HEK293T (cell line): ENCODE data around the gene RFC2.

ENCODE experiments used
- FOXM1 ChIP-seq: fragments of 450-650 bp; IDR thresholded peaks from 2 replicates; pipeline ENCODE4 v1.6.1; 2017; ENCODE audit warnings: mild to moderate bottlenecking, borderline replicate concordance
- LEF1 ChIP-seq: fragments of 450-650 bp; IDR thresholded peaks from 2 replicates; pipeline ENCODE4 v1.6.1; 2017; ENCODE audit warnings: mild to moderate bottlenecking, borderline replicate concordance
- SP1 ChIP-seq: fragments of 450-650 bp; IDR thresholded peaks from 2 replicates; pipeline ENCODE4 v1.6.1; 2017

GRCh38 chr7:74202841-74203556, 51.2 kb downstream of the RFC2 start:
- no peak for TF ChIP-seq SP1
- no peak for TF ChIP-seq FOXM1
- no peak for TF ChIP-seq LEF1
